Lung (tissue), 12 donors: Measurements from ENCODE around the gene CLDN6. TPM values are rescaled to one million over a fixed set of nuclear protein-coding genes. Genes with fewer than 3 reads are reported as not detected.

Source experiments
- ATAC-seq: fragments of 200-7000 bp; cut with Tn5 transposase; one replicate; pipeline ENCODE4 v1.9.1; 2020; ENCODE audit warnings: moderate number of reproducible peaks; ENCODE audit not compliant: insufficient read depth, low FRiP score
- DNase-seq, 3 donors: peaks; one replicate each; pipeline ENCODE4 v3.0.0-alpha.2; 2013 to 2017
- H3K27ac ChIP-seq, 2 donors: one replicate each; pipeline ENCODE4 v1.5.1; 2013; ENCODE audit warnings: mild to moderate bottlenecking in 2 of 2, moderate library complexity in 2 of 2, control low read depth in 1 of 2, inconsistent platforms in 1 of 2, low read depth in 1 of 2, low read length in 1 of 2
- H3K27me3 ChIP-seq, 3 donors: one replicate each; pipeline ENCODE4 v1.5.1; 2013; ENCODE audit warnings: low read length in 2 of 3; ENCODE audit not compliant: control insufficient read depth in 3 of 3, insufficient read depth in 3 of 3
- H3K36me3 ChIP-seq, 4 donors: one replicate each; pipeline ENCODE4 v1.5.1; 2013; ENCODE audit warnings: low read length in 4 of 4, mild to moderate bottlenecking in 1 of 4, moderate library complexity in 1 of 4; ENCODE audit not compliant: control insufficient read depth in 4 of 4, insufficient read depth in 4 of 4
- H3K4me1 ChIP-seq, 5 donors: one replicate each; pipeline ENCODE4 v1.5.1; 2013; ENCODE audit warnings: low read length in 5 of 5, mild to moderate bottlenecking in 2 of 5, moderate library complexity in 1 of 5; ENCODE audit not compliant: control insufficient read depth in 5 of 5, insufficient read depth in 5 of 5
- H3K4me3 ChIP-seq: one replicate; pipeline ENCODE4 v1.5.1; 2013; ENCODE audit warnings: mild to moderate bottlenecking, control low read depth, moderate library complexity
- H3K9ac ChIP-seq, 2 donors: one replicate each; pipeline ENCODE4 v1.5.1; 2013; ENCODE audit warnings: low read length in 2 of 2, control low read depth in 1 of 2; ENCODE audit not compliant: insufficient read depth in 1 of 2
- H3K9me3 ChIP-seq, 4 donors: one replicate each; pipeline ENCODE4 v1.5.1; 2013; ENCODE audit warnings: low read length in 3 of 4, mild to moderate bottlenecking in 1 of 4, moderate library complexity in 1 of 4; ENCODE audit not compliant: control insufficient read depth in 4 of 4, insufficient read depth in 3 of 4
- WGBS, 2 donors: extraction: QIAGEN DNeasy Blood & Tissue Kit; methylation state at CpG; one replicate each; pipeline ENCODE4 v1.1.7; 2013; 5-methylcytosine and 5-hydroxymethylcytosine counted together
- polyA plus RNA-seq, 2 donors: library from polyadenylated mRNA; stranded (reverse); fragments of 200-250 nt; gene quantifications; one replicate each; pipeline ENCODE4 v1.2.1, GENCODE V29; 2013
- total RNA-seq, 2 donors: library from RNA; depleted of rRNA in 1 of 2; stranded (reverse); fragments of >200 nt in 1 of 2; gene quantifications; one replicate each; pipeline ENCODE4 v1.2.1, GENCODE V29; 2014 to 2021
- TF ChIP-seq, protein P1 (sequence below): IDR thresholded peaks from 2 replicates; pipeline ENCODE4 v1.5.1; 2012; ENCODE audit warnings: mild to moderate bottlenecking; ENCODE audit errors: control extremely low read depth, extremely low read depth
- donor health status: control.
- donor health status: control.
- donor health status: Bipolar disorder and iron deficiency.
- donor health status: healthy.
- donor health status: DM: yes; HTN: yes; CAD: no.

CLDN6 gene
- total and polyA plus RNA-seq, 4 donors = 0.10 to 7.1 (median 0.92) TPM; not detected in 1

DNA sequence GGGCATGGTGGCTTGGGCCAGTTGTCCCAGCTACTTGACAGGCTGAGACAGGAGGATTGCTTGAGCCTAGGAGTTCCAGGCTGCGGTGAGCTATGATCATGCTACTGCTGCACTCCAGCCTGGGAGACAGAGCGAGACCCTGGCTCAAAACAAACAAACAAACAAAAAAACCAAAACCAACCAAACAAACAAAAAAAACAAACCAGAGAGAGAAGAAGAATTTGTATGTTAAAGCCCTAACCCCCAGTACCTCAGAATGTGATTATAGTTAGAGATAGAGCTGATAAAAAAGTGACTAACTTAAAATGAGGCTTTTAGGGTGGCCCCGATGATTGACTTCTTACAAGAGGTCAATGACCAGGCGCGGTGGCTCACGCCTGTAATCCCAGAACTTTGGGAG, 26.7 kb upstream of the CLDN6 start:
- Histone ChIP-seq H3K36me3 (no peaks in the 10 kb centered on the region), H3K9ac (no peak overlapping the region), H3K4me1 (peaks cover 0 to 6% (median 3%) of the 10 kb centered on the region in 5 donors), H3K27me3 (peaks cover 0 to 58% (median 49%) of the 10 kb centered on the region in 3 donors), H3K27ac (no peak overlapping the region), H3K4me3 (no peak overlapping the region), H3K9me3 (no peaks in the 10 kb centered on the region)
- 90 to 96% methylated on average over 6 of the region's 6 CpGs for WGBS, 2 donors
- ATAC-seq (no peak), DNase-seq (no peak)
- TF ChIP-seq, protein P1, sequence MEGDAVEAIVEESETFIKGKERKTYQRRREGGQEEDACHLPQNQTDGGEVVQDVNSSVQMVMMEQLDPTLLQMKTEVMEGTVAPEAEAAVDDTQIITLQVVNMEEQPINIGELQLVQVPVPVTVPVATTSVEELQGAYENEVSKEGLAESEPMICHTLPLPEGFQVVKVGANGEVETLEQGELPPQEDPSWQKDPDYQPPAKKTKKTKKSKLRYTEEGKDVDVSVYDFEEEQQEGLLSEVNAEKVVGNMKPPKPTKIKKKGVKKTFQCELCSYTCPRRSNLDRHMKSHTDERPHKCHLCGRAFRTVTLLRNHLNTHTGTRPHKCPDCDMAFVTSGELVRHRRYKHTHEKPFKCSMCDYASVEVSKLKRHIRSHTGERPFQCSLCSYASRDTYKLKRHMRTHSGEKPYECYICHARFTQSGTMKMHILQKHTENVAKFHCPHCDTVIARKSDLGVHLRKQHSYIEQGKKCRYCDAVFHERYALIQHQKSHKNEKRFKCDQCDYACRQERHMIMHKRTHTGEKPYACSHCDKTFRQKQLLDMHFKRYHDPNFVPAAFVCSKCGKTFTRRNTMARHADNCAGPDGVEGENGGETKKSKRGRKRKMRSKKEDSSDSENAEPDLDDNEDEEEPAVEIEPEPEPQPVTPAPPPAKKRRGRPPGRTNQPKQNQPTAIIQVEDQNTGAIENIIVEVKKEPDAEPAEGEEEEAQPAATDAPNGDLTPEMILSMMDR = no peak

DNA sequence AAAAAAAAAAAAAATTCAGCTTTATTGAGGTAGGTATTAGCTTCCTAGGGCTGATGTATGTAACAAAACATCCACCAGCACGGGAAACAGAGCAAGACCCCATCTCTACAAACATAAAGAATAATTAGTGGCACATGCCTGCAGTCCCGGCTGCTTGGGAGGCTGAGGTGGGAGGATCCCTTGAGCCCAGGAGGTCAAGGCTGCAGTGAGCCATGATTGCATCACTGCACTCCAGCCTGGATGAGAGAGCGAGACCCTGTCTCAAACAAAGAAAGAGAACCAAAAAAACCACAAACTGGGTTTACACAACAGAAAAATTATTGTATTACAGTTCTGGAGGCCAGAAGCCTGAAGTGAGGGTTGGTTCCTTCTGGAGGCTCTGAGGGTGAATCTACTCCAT, 24.4 kb upstream of the CLDN6 start:
- no peak overlapping the region for H3K27ac ChIP-seq
- no peak for DNase-seq
- H3K4me1 ChIP-seq = peaks cover 0 to 6% (median 3%) of the 10 kb centered on the region in 5 donors
- no peak for ATAC-seq
- TF ChIP-seq, protein P1 = no peak
- no peaks in the 10 kb centered on the region for H3K36me3 ChIP-seq
- peaks cover 0 to 60% (median 52%) of the 10 kb centered on the region in 3 donors for H3K27me3 ChIP-seq
- H3K9ac ChIP-seq = no peak overlapping the region
- H3K9me3 ChIP-seq = no peaks in the 10 kb centered on the region
- WGBS, 2 donors = 67 to 82% methylated on average over 3 of the region's 3 CpGs
- no peak overlapping the region for H3K4me3 ChIP-seq

DNA sequence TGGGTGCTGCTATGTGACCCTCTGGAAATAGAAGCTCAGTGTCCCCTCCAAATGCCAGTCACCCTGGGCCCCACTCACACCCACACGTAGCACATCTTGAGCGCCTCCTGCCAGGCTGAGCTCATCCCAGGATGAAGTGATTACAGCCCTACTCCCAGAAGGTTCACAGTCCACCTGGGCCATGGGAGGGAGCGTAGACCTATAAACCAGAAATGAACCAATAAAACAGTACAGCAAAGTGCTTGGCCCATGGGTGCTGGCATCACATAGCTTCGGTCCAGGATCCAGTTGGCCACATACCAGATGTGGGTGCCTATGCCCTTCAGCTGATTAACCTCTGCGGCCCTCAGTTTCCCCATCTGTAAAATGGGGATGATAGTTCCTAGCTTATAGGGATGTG, 20.9 kb upstream of the CLDN6 start:
- TF ChIP-seq, protein P1 = no peak
- no peak for DNase-seq
- Histone ChIP-seq H3K4me3 (no peak overlapping the region), H3K9ac (no peak overlapping the region), H3K9me3 (no peaks in the 10 kb centered on the region), H3K27me3 (peaks cover 0 to 56% (median 51%) of the 10 kb centered on the region in 3 donors), H3K4me1 (peaks cover 0 to 4% (median 0%) of the 10 kb centered on the region in 5 donors), H3K27ac (no peak overlapping the region), H3K36me3 (no peaks in the 10 kb centered on the region)
- no peak for ATAC-seq
- 85 to 86% methylated on average over 5 of the region's 5 CpGs for WGBS, 2 donors

DNA sequence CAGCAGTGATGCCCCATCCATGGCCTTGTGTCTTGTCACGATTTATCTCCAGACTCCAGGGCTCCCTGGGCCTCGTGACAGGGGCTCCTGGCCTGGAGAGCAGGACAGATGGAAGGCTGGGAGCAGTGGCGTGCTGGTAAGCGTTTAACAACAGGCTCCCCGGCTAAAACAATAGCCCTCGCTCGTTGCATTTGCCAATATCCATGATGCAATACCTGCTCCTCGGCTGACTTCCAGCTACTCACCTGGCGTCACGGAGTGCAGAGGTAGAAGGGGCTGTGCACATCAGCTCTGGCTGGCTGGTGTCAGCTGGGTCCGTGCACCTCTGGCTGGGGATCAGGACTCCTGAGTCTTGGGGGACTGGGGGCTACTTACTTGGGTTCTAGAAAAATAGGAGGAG, 20.3 kb upstream of the CLDN6 start:
- ATAC-seq (no peak), DNase-seq (no peak)
- H3K4me1 ChIP-seq = peaks cover 0 to 4% (median 0%) of the 10 kb centered on the region in 5 donors
- no peak overlapping the region for H3K9ac ChIP-seq
- H3K27ac ChIP-seq = no peak overlapping the region
- TF ChIP-seq, protein P1 = no peak
- H3K9me3 ChIP-seq = no peaks in the 10 kb centered on the region
- no peak overlapping the region for H3K4me3 ChIP-seq
- 29 to 33% methylated on average over 11 of the region's 11 CpGs for WGBS, 2 donors
- H3K27me3 ChIP-seq = peaks cover 0 to 49% (median 44%) of the 10 kb centered on the region in 3 donors
- H3K36me3 ChIP-seq = no peaks in the 10 kb centered on the region
